Measurements from ENCODE around the gene CYSLTR2.

DNA sequence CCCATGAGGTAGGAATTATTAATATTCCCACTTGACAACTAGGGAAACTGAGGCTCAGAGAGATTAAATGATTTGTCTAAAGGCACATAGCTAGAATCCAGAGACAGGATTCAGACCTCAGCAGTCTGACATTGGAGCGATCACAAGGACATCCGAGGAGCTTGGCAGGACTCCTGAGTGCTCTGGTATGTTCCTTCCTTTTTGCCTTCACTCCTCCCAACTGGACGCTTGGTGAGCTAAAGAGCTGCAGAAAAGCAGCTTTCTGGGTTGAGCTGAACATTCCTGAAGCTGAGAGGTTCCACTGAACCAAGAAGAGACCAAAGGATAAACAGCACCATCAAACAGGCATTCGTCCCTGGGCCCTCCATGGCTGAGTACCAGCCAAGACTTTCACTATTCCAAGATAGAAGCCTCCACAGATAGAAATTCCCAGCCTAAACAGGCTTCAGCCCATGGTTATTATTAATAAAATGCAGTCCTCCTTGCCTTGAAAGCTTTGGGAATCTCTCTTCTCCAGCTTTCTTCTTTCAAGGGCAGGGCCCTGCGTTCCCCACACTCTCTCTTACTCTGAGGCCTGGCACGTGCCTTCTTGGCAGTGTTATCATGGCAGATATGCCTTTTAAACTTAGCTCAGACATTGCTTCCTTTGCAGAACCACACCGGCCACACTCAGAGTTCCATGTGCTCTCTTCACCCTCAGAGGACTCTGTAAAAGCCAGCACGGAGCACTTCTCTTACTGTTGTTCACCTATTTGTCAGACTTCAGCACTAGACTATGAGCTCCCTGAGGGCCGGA lies 97.1 kb downstream of the CYSLTR2 start:
- TF ChIP-seq POLR2AphosphoS5 (IDR thresholded peaks at IDR 0.05; ENCODE audit: low read depth, low read length) = no peak
- TF ChIP-seq, protein P1, sequence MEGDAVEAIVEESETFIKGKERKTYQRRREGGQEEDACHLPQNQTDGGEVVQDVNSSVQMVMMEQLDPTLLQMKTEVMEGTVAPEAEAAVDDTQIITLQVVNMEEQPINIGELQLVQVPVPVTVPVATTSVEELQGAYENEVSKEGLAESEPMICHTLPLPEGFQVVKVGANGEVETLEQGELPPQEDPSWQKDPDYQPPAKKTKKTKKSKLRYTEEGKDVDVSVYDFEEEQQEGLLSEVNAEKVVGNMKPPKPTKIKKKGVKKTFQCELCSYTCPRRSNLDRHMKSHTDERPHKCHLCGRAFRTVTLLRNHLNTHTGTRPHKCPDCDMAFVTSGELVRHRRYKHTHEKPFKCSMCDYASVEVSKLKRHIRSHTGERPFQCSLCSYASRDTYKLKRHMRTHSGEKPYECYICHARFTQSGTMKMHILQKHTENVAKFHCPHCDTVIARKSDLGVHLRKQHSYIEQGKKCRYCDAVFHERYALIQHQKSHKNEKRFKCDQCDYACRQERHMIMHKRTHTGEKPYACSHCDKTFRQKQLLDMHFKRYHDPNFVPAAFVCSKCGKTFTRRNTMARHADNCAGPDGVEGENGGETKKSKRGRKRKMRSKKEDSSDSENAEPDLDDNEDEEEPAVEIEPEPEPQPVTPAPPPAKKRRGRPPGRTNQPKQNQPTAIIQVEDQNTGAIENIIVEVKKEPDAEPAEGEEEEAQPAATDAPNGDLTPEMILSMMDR (IDR thresholded peaks at IDR 0.05) = no peak
- no peak for TF ChIP-seq SIN3A (IDR thresholded peaks at IDR 0.05; ENCODE audit: borderline replicate concordance, insufficient read depth, low read depth, low read length)
- TF ChIP-seq, protein P2, sequence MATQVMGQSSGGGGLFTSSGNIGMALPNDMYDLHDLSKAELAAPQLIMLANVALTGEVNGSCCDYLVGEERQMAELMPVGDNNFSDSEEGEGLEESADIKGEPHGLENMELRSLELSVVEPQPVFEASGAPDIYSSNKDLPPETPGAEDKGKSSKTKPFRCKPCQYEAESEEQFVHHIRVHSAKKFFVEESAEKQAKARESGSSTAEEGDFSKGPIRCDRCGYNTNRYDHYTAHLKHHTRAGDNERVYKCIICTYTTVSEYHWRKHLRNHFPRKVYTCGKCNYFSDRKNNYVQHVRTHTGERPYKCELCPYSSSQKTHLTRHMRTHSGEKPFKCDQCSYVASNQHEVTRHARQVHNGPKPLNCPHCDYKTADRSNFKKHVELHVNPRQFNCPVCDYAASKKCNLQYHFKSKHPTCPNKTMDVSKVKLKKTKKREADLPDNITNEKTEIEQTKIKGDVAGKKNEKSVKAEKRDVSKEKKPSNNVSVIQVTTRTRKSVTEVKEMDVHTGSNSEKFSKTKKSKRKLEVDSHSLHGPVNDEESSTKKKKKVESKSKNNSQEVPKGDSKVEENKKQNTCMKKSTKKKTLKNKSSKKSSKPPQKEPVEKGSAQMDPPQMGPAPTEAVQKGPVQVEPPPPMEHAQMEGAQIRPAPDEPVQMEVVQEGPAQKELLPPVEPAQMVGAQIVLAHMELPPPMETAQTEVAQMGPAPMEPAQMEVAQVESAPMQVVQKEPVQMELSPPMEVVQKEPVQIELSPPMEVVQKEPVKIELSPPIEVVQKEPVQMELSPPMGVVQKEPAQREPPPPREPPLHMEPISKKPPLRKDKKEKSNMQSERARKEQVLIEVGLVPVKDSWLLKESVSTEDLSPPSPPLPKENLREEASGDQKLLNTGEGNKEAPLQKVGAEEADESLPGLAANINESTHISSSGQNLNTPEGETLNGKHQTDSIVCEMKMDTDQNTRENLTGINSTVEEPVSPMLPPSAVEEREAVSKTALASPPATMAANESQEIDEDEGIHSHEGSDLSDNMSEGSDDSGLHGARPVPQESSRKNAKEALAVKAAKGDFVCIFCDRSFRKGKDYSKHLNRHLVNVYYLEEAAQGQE (IDR thresholded peaks at IDR 0.05; ENCODE audit: insufficient read depth in 1 of 2, low read depth in 2 of 2, low read length in 1 of 2) = no peak
